Type B pancreatic cell (in vitro differentiated cells): ENCODE measurements around the gene NUP188. TPM values are rescaled to one million over a fixed set of nuclear protein-coding genes. Genes with fewer than 3 reads are reported as not detected.

Source experiments
- DNase-seq: peaks from one replicate; pipeline ENCODE4 v3.0.0; 2021; ENCODE audit warnings: mixed read lengths; ENCODE audit not compliant: unreplicated experiment; ENCODE audit errors: extremely low spot score
- H3K27ac Mint-ChIP-seq: 2 replicates; pipeline ENCODE4 v1.8.0; 2021; ENCODE audit warnings: mild to moderate bottlenecking, mixed read lengths
- H3K27me3 Mint-ChIP-seq: 2 replicates; pipeline ENCODE4 v1.8.0; 2021; ENCODE audit warnings: mixed read lengths
- H3K36me3 Mint-ChIP-seq: 2 replicates; pipeline ENCODE4 v1.8.0; 2021; ENCODE audit warnings: mixed read lengths
- H3K4me1 Mint-ChIP-seq: one replicate; pipeline ENCODE4 v1.8.0; 2021; ENCODE audit warnings: mixed read lengths; ENCODE audit not compliant: unreplicated experiment
- H3K4me3 Mint-ChIP-seq: 2 replicates; pipeline ENCODE4 v1.8.0; 2021; ENCODE audit warnings: mild to moderate bottlenecking, mixed read lengths
- H3K9me3 Mint-ChIP-seq: 2 replicates; pipeline ENCODE4 v1.8.0; 2021; ENCODE audit warnings: mixed read lengths
- CTCF ChIP-seq: fragments of 200-600 bp; sonication (generic); conservative IDR thresholded peaks from 2 replicates; pipeline ENCODE4 v1.5.0; 2021; ENCODE audit warnings: antibody characterized with exemption, mild to moderate bottlenecking
- long read RNA-seq: library from polyadenylated mRNA; unstranded; transcript quantifications from one replicate; pipeline ENCODE4 v2.0.0, GENCODE V29; 2020
- total RNA-seq: library from RNA; stranded (reverse); gene quantifications from 2 replicates; pipeline ENCODE4 v1.2.1, GENCODE V29; 2021; ENCODE audit warnings: low replicate concordance

NUP188 gene
- 36.4 and 63.7 TPM in 2 replicates for total RNA-seq
- long read RNA-seq, partial matches to known transcripts = 9 of 13 reads
- long read RNA-seq, other reads (novel, unspliced or antisense) = 4 of 13 reads

- H3K27me3 Mint-ChIP-seq = no peaks in the 10 kb centered on the region
- H3K36me3 Mint-ChIP-seq = peaks cover 18% of the 10 kb centered on the region
- H3K4me1 Mint-ChIP-seq = peaks cover 18% of the 10 kb centered on the region
- H3K9me3 Mint-ChIP-seq = no peaks in the 10 kb centered on the region
- no peak for TF ChIP-seq CTCF
- H3K27ac Mint-ChIP-seq = peak within 1 kb of the TSS; percentile 89
- H3K4me3 Mint-ChIP-seq = peak within 1 kb of the TSS; percentile 93
- peak; percentile 99 for DNase-seq
Observed at GRCh38 chr9:128947527-128948301, at the start of gene NUP188, which contains the start of gene DOLK. Gene NUP188 (plus strand): TSS chr9:128947699. CDS start chr9:128947720, 21 bp downstream. Gene DOLK (minus strand): TSS chr9:128947603. CDS start chr9:128947303, 300 bp downstream.

- Mint-ChIP-seq H3K4me1 (peaks cover 11% of the 10 kb centered on the region), H3K27me3 (no peaks in the 10 kb centered on the region), H3K36me3 (peaks cover 14% of the 10 kb centered on the region), H3K27ac (no peak overlapping the region), H3K4me3 (no peak overlapping the region), H3K9me3 (no peaks in the 10 kb centered on the region)
- no peak for TF ChIP-seq CTCF
- no peak for DNase-seq
Observed at GRCh38 chr9:128898382-128898781, 49.1 kb upstream of the NUP188 start.

- peak overlapping the region; percentile 55 for H3K27ac Mint-ChIP-seq
- no peak for DNase-seq
- H3K36me3 Mint-ChIP-seq = peaks cover 14% of the 10 kb centered on the region
- no peaks in the 10 kb centered on the region for H3K27me3 Mint-ChIP-seq
- TF ChIP-seq CTCF = no peak
- H3K4me3 Mint-ChIP-seq = no peak overlapping the region
- no peaks in the 10 kb centered on the region for H3K9me3 Mint-ChIP-seq
- peaks cover 9% of the 10 kb centered on the region for H3K4me1 Mint-ChIP-seq
Observed at GRCh38 chr9:128898845-128899565, 48.5 kb upstream of the NUP188 start.

GRCh38 chr9:128899566-128900322 is 47.8 kb upstream of the NUP188 start:
- Mint-ChIP-seq H3K4me1 (peaks cover 9% of the 10 kb centered on the region), H3K9me3 (no peaks in the 10 kb centered on the region), H3K27ac (peak overlapping the region; percentile 55), H3K36me3 (peaks cover 14% of the 10 kb centered on the region), H3K27me3 (no peaks in the 10 kb centered on the region), H3K4me3 (no peak overlapping the region)
- TF ChIP-seq CTCF = no peak
- no peak for DNase-seq

- no peak overlapping the region for H3K27ac Mint-ChIP-seq
- H3K4me1 Mint-ChIP-seq = peaks cover 9% of the 10 kb centered on the region
- DNase-seq = no peak
- H3K27me3 Mint-ChIP-seq = no peaks in the 10 kb centered on the region
- no peak overlapping the region for H3K4me3 Mint-ChIP-seq
- no peak for TF ChIP-seq CTCF
- peaks cover 11% of the 10 kb centered on the region for H3K36me3 Mint-ChIP-seq
- H3K9me3 Mint-ChIP-seq = no peaks in the 10 kb centered on the region
Observed at GRCh38 chr9:128901379-128901778, 46.1 kb upstream of the NUP188 start.
